Left lobe of liver (tissue), 2 donors: ENCODE measurements around the gene ACOX2. TPM values are rescaled to one million over a fixed set of nuclear protein-coding genes. Genes with fewer than 3 reads are reported as not detected.

Experiments used
- ATAC-seq: fragments of 200-7000 bp; cut with Tn5 transposase; one replicate; pipeline ENCODE4 v1.9.1; 2020; ENCODE audit warnings: mild to moderate bottlenecking, moderate library complexity
- DNase-seq: peaks from one replicate; pipeline ENCODE4 v3.0.0-alpha.2; 2020; ENCODE audit warnings: low spot score
- total RNA-seq: library from RNA; stranded (reverse); gene quantifications from one replicate; pipeline ENCODE4 v1.2.1, GENCODE V29; 2021
- donor health status: DM: no; HTN: no; CAD: no; lungs with moderate emphysema.
- donor health status: DM: no; HTN: yes; CAD: no.

Gene ACOX2
- 285 TPM for total RNA-seq

DNA sequence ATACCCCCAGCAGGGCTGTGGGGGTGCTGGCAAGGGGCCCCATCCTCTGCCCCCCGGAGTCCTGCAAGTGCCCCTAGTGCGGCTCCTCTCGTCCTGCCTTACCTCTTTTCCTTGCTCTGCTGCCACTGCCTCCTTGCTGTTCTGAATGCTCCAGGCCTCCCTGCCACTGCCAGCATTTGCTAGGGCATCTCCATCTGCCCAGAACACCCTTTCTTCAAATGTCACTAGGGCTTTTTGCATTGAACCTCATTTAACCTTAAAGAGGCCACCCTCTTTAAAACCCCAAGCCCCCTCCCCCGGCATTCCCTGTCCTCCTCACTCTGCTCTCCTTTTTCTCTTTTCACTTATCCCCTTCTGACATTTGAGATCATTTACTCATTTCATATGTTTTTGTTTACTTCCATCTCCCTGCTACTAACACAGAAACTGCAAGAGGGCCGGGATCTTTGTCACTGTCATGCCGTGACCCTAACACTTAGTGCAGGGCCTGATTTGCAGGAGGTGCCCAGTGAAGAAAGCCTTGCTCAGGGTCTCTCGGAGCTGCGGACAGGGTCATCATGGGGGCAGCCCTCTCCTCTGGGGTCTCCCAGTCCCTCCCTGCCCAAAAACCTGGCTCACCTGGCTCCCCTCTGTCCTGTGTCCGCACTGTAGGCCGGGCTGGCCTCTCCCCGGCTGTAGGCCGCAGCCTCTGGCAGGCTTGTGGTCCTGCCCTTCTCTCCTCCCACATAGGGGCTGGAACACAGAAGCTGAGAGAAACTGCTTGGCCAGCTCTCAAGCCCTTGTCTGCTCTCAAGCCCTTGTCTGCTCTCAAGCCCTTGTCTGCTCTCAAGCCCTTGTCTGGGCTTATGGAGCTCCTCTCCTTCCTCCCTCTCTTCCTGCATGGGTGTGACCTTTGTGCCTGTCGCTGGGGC is at the start of gene ACOX2:
Gene ACOX2 (minus strand): TSS at position 690 of the 911 bp plus-strand sequence. CDS start 2,084 bp downstream, outside the sequence.
- ATAC-seq (peak; percentile 74), DNase-seq (peak; percentile 89)

DNA sequence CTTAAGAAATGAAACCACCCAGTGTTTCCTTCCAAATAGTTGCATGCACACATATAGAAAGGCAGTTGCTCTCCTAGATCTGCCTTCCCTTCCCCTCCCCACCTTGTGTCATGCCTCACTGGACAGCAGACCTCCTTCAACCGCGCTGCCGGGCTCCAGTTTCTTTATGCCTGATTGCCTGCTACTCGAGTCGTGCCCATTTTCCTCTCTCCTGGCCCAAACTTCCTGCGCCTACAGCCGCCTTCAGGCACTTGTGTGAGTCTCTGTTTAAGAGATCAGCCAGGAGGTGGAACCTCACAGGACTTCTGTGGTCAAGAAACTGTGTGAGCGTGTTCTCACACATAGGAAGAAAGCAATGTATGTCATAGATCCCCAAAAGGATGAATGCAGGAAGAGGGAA is 49.0 kb upstream of the ACOX2 start:
- DNase-seq: no peak
- ATAC-seq: no peak

DNA sequence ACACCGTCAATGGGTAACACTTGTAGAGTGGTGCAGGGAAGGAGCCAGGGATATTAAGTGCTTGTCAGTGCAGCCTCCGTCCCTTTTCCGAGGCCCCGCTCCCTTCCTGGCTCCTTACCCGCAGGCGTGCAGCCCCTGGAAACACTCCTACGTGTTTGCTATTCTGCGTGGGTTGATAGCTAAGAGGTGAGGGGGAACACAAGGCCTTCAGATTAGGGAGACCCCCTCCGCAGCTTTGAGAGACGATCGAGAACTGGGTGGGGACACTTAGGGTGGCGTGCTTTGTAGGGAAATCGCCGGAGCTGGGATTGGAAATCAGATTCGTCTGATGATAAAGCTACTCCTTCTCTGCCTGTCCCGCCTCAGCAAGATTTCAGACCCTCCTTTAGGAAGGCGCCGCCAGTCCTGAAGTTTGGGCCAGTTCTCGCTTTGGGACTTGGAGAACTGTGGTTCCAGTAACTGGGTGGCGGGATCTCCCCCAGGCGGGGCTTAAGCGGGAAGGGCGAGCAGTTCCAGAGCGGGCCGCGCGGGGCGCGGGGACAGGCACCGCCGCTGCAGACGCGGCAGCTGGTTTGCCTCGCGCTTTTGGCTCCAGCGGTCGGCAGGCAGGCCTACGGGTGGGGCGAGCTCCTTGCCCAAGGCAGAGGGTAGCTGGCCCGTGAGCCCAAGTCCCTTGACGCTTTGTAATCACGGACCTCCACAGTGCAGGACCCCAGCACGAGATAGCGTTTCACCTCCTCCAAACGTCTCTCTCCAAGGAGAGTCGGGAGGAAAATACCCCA is 48.2 kb upstream of the ACOX2 start:
- DNase-seq: peak; percentile 84

DNA sequence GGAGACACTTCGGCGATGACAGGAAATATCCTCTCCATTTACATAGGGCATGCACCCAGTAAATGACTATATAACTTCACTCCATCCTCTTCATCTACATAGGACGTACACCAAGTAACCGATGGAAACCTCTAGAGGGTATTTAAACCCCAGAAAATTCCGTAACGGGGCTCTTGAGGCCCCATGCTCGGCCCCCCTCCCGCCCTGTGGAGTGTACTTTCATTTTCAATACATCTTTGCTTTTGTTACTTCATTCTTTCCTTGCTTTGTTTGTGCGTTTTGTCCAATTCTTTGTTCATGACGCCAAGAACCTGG is 47.7 kb upstream of the ACOX2 start:
- peak; percentile 45 for ATAC-seq
- no peak for DNase-seq

More for the DNA sequence above, 48.2 kb upstream of the ACOX2 start:
- peak; percentile 97 for ATAC-seq

DNA sequence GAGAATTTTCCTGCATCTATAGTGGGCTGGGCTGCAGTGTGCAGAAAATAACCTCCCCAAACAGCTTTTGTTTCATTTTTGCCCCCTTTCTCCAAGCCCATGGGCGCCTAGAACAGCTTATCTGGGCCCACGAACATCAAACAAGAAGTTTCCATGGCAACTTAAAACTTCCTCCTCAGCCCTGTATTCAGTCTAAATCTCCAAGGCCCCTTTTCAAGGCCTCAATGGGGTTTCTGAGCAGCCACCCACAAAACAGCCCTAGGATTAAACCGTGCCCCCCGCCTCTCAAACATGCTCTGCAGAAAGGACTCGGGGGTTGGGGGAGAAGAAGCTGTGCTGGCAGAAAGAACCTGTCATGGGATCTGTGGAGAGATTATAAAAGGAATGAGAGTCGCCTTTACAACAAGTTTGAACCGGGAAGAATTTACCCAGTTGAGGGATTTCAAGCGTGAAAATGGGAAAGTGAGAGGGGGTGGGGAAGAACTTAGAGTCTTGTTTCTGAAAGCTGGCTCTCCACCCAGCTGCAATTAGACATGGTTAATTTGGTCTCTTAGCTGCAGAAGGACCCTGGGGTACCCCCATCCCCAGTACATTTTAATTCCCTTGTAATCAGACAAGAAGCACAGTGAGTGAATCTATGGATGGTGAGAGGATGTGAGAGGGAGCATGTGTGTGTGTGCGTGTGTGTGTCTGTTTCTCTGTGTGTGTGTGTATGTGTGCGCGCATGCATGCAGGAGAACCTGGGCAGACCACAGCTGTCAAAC is 44.5 kb upstream of the ACOX2 start:
- ATAC-seq: no peak
- no peak for DNase-seq

DNA sequence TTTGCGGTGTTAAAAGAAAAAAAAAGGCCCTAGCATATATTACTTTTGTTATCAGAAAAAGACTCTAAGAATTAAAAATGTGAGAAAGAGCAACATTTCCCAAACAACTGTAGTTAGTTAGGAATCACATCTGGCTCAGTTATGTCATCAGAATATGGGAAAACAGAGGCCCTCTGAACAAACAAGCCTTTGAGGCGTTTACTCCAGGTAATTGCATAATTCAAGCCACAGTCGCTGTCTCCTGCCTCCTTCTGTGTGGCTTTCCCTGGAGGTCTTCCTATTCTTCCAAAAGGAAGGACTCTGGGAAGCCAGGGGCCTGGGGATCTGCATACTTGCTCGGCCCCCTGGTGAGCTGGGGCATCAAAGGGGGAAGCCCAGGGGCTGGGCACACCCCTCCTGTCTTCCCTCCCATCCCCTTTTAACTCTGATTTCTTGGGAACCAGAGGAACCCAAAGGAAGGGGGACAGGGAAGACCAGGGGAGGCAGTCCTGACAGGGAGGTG is 43.9 kb upstream of the ACOX2 start:
- DNase-seq (no peak), ATAC-seq (peak; percentile 30)

DNA sequence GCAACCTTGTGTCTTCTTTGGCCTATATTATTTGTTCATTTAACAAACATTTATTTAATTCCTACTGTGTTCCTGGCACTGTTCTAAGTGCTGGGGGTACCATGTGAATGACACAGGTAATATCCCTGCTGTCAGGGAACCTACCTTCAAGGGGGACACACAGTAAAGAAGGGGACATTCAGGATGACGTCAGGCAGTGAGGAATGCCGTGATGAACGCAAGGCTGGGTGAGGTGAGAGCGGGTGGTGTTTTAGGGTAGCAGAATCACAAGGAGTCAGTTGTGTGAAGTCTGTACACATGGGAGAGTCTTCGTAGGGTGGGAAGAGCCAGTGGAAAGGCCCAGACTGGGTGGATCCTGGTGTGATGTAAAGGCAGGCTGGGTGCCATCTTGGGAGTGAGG is 41.9 kb upstream of the ACOX2 start:
- no peak for ATAC-seq
- DNase-seq: no peak

DNA sequence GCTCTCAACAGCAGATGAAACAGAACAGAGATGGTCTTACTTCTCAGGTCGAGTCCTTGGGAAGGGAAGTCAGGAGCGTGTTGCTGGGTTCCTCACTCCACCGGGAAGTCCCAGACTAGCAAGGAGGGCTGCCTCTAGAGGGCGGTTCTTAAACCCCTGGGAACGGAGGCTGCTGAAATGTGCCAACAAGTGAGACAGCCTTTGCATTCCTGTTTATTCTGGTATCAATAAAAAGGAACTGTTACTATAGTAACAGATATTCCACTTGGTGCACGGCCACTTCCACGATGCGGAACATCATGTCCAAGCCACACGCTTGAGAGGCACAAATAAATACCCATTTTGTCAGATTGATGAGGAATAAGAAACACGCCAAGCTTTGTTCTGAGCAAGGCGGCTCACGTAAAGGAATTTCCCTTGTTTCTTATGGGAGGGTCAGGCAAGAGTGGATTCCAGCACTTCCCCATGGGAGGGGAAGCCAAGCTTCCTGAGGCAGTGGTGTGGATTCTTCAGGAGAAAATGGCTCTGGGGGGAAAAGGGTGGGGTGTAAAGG is 40.4 kb upstream of the ACOX2 start, which contains the start of gene FAM107A:
Gene FAM107A (minus strand): TSS at position 123 of the 553 bp plus-strand sequence. CDS start 7,531 bp downstream, outside the sequence.
- DNase-seq (no peak), ATAC-seq (peak; percentile 41)

DNA sequence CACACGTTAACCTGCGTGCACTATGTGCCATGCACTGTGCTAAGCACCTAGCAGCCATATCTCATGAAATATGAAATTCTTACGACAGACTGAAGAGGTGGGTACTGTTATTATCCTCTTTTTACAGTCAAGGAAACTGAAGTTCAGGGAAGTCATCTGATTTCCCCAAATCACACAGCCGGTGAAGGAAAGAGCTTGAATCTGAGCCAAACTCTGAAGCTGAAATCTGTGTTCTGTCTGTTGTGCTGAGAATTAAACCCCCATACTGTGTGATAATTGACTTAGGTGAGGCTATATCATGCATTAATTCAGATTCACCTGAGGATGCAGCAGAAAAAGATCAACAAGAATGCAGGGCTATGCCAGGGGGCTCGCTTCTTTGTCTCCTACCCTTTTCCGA is 39.7 kb upstream of the ACOX2 start:
- ATAC-seq: no peak
- no peak for DNase-seq

DNA sequence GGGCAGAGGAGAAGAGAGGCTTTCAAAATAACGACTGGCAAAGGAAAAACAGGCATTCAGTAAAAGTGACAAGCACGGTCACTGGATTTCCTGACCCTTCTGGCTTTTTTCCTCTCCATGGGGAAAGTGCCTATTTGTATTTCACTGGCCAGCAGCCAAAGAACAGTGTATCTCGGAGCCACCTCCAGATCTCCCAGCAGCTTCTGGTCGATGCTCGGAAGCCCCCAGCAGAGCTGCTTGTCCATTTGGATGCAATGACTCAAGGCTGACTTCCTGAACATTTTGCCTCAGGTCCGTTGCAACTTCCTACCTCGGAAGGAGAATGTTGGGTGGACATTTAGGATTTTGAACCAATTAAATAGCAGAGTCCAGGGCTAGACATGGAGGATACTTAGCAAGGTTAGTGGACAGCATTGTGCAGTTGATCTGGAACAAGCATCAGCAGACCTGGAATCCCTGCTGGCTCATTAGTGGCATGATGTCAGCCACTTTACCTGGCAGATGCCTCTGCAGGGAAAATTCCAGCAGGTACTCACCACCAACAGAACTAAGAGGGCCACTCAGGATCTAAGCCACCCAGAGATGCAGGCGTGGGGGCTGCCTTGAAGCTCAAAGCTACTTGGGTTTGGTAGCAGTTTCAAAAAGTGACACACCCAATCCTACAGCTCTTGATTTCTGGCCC is 39.1 kb upstream of the ACOX2 start:
- no peak for ATAC-seq
- DNase-seq: no peak

DNA sequence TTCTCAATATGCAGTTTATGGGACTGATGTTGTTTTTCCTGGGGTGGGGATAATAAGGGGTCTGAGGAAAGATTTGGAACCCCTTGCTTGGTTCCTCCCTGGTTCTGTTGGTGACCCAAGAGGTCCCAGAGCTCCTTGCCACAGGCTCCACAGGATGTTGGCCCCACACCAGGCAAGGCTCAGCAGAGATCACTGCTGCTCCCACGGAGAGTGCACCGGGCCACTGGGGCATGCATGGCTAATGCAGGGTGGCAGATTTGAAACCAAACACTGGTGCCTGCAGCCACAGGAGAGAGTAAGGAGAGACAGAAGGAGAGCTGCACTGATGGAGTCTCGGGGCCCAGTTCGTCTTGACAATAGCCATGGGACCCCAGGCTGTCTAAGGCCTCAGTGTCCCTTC is 37.7 kb upstream of the ACOX2 start:
- ATAC-seq (no peak), DNase-seq (no peak)

DNA sequence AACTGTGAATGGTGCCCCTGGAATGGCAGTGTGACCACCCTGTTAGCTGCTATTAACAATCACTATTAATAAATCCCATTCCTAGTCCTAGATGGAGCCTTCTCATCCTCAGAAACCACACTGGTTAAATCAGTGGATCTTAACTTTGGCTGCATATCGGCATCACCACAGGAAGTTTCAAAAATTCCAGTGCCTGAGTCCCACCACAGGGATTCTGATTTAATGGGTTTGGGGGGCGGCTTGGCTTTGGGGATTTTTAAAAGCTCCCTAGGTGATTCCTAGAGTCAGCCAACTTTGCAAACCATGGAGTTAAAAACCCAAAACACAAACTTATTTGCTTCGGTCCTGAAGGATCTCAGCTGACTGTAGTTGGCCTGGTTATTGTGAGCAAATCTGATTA is 37.1 kb upstream of the ACOX2 start:
- ATAC-seq (no peak), DNase-seq (no peak)

DNA sequence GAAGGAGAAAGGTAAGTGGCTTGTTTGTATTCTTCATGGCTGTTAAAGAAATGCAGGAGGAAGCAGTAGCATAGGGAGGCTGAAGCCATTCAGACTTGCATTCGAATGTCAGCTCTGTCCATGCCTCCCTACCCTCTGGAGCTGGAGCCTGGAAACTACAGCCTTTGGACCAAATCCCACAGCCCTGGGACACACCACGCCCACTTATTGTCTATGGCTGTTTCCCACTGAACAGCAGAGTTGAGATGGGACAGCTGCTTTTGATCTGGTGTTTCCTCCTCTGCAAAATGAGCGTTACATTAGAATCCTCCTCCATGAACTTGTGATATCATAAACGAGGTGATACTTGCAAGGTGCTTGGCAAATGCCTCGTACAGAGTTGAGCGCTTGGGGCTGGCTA is 36.6 kb upstream of the ACOX2 start:
- DNase-seq: no peak
- no peak for ATAC-seq

DNA sequence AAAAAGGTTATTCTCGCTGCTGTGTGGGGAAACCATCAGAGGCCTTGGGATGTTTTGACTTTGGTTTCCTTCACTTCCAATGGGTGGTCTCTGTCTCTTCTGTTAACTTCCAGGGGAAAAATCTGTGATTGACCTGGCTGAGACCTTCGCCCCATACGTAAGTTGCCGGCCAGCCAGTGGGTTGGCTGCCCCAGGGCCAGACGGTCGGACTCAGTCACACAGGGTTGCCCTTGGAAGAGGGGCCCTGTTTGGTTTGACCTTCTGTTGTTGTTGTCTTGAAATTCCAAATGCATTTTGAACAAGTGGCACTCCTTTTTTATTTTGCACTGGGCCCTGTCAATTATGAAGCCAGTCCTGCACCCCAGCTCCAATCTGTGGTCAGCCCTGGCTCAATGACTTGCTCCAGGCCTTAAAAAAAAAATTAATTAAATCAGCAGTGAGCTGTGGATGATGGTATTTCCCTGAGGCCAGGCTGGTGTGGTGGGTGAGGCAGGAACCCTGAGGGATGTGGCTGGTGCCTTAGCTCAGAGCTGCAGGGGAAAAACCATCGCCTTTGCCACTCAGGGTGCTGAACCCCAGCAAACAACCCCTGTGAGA is 35.7 kb upstream of the ACOX2 start:
- no peak for DNase-seq

DNA sequence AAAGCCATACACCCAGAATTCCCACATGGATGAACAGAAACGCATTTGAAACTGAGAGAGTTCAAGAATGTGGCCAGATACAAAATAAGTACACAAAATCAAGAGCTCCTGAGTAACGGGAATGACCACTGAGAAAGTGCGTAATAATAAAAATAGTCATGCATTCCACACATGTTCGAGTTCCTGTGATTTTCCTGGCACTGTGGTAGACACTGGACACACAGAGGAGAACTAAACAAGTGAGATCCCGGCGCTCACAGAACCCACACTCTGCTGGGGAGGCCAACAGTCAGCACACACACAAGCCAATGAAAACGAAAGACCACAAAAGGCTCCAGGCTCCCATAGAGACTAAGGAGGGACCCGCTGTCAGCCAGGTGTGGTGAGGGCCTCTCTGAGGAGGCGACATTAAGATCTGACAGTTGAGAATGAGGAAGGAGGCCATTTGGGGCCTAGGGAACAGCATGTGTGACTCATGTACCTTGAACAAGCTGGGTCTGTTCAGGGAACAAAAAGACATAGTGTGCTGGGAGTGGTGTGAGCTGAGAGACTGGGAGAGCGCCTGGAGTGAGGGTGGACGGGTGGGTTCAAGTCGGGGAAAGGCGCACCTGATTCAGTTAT is 35.1 kb upstream of the ACOX2 start:
- DNase-seq: no peak
- no peak for ATAC-seq

More for the DNA sequence above, 35.7 kb upstream of the ACOX2 start:
- ATAC-seq: no peak

DNA sequence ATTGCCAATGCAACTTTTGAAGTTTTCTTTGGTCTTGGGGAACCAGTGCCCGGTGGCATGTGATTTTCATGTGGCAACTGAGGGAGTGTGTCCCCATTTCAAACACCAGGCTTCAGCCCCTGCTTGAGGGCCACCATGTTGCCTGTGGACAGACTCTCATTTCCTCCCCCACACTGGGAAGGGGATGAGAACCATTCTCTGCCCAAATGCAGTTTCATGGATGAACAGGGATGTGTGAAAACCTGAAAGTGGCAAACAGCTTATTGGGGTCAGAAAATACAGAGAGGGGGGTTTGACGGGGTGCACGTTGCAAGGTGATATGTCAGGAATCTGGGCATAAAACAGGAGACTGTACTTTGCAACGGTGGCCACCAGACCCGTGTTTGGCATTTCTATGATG is 33.9 kb upstream of the ACOX2 start:
- DNase-seq (no peak), ATAC-seq (no peak)

DNA sequence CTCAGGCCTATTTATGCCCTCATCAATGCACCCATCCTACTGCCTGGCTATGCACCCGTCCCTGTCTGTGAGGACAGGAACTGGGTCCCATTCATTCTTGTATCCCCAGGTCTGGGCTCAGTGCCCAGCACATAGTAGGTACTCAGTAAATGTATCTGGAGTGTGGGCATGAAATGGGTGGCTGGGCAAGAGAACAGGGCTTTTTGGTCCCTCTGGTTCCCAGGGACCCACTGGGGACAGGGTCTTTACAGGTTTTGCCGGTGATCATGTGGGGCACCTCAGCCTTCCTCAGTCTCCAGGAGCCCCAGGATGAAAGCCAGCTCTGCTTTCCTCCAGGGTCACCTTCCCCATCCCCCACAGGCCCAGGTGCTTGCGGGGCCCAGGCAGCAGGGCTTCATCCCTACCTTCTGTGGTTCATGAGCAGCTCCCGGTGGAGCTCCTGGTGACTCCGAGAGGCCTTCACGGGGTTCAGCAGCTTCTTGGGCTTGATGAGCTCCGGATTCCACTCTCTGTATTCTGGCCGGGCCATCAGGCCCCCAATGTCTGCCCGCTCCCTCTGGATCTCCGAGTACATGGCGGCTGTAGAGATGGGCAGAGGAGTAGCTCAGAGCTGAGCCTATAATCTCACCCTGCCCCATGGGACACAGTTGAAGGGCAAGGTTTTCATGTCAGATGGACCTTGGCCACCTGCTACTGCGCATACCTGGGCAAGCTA is 32.5 kb upstream of the ACOX2 start:
- ATAC-seq: peak; percentile 12
- DNase-seq: no peak

DNA sequence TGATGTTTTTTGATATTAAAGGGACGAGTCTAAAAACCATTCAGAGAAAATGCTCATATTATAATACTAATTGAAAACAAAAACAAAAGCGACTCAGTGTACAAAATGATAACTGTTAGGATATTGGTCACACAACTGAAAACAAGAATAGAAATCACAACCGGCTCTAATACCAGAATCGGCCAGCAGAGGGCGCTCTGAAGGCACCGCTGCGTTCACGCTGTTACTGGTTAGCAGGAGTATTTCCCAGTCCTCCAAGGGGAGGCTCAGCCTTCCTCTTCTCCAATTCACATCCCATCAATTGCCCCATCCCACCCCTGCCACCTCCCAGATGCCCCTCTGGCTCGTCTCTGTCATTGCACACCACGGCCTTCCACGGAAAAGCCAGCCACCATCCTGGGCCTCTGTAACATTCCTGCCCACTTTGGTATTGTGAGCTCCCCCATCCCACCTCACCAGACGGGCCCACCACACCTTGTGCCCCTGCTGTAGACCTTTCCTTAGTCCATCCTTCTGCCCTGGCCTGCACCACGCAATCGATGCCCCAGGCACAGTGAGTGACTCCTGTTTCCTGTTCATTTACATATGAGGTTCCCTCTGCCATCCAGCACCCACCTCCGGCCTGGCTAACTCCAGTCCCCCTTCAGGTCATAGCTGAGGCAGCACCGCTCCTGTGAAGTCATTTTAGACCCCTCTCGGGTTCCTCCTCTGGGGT is 31.7 kb upstream of the ACOX2 start:
- DNase-seq (peak; percentile 78), ATAC-seq (peak; percentile 93)
